GM12872 (cell line): ENCODE data around the gene ARFGAP2.

ENCODE experiments used
- CTCF ChIP-seq: IDR thresholded peaks from 3 replicates; pipeline ENCODE4 v1.5.1; 2011; ENCODE audit warnings: low read depth, mild to moderate bottlenecking, low read length, moderate library complexity; ENCODE audit not compliant: insufficient read depth

ARFGAP2 gene

GRCh38 chr11:47156951-47157350, 19.7 kb downstream of the ARFGAP2 start:
- TF ChIP-seq CTCF, result no peak

DNA sequence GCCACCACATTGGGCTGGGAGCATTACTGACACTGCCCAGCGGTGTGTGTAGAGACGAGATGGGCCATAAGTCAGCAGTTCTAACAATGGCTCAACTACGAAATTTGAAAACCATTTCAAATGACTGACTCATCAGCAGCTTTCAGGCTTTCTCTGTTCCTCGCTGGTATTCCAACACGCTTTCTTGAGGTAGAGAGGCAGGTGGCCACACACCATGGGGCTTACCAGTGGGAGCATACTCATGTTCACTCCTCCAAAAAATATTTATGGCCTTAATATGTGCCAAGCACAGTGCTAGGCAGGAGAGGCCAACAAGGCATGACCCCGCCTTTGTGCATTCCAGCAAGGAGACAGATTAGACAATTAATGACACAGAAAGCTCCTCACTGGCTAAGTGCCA, 20.3 kb downstream of the ARFGAP2 start:
- no peak for TF ChIP-seq CTCF

GRCh38 chr11:47155879-47156278, 20.8 kb downstream of the ARFGAP2 start:
- TF ChIP-seq CTCF, result no peak

GRCh38 chr11:47154616-47155570, 21.8 kb downstream of the ARFGAP2 start:
- no peak for TF ChIP-seq CTCF

DNA sequence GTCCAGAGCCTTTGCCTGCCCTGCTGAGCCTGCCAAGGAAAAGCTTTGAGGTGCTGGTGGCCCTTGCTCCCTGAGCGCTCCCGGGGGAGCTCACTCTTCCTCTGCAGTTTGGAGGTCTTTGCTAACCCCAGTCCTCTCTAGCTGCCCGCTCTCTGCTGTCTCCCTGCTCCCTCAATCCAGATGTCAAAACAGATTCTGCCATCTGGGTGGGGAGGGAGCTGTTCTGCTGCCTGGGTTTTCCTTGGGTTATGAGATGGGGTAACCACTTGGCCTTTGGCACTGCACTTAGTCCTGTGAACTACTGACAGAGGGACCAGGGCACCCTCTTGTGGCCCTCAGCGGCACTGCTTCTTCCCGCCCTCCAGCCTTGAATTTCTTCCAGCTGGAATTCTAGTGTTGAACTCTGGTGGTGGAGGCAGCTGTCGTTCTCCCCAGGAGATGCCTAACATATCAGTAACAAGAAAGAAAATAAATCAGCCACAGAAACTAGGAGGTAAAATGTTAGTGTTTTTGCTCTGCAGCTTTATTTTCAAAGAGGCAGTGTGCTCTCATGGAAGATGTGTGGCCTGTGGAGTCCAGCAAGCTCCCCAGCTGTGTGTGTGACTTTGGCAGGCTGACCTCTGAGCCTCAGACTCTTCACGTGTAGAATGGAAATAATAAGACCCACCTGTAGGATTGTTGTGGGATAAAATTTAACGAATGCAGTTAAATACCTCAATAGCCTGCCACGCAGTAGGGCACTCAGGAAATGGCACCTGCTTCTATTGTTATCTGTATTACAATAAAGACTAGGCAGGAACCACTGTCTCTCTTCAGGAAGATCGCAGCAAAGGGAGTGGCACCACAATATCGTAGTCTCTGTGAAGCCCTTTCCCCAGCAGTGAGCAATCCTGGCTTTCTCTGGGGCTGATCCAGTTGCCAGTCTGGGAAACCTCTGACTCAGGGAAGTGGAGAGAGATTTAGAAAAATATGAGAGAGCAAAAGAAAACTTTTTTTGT, 23.4 kb downstream of the ARFGAP2 start:
- peak; percentile 98 for TF ChIP-seq CTCF

GRCh38 chr11:47152126-47152952, 24.3 kb downstream of the ARFGAP2 start:
- TF ChIP-seq CTCF, result no peak
